ENCODE data around the gene ADCY10.
"Not testable (repeated sequence)": the region's sequence is repeated elsewhere in the genome, so short reads cannot be mapped to it uniquely, and the experiment has no call there.

Gene ADCY10

GRCh38 chr1:167882376-167882775, 31.6 kb downstream of the ADCY10 start:
- no peak for DNase-seq

GRCh38 chr1:167881786-167882185, 32.1 kb downstream of the ADCY10 start:
- no peak for DNase-seq

- DNase-seq, result no peak
Observed at GRCh38 chr1:167881069-167881468, 32.9 kb downstream of the ADCY10 start.

- DNase-seq, result no peak
Observed at GRCh38 chr1:167880580-167881021, 33.3 kb downstream of the ADCY10 start.

GRCh38 chr1:167879508-167879907, 34.4 kb downstream of the ADCY10 start:
- DNase-seq, result no peak

GRCh38 chr1:167878372-167879160, 35.4 kb downstream of the ADCY10 start:
- DNase-seq, result no peak

- no peak for DNase-seq
Observed at GRCh38 chr1:167876597-167877175, 37.2 kb downstream of the ADCY10 start.

GRCh38 chr1:167871331-167871730, 42.6 kb downstream of the ADCY10 start:
- DNase-seq, result no peak

- DNase-seq, result not testable (repeated sequence)
Observed at GRCh38 chr1:167869157-167870001, 44.6 kb downstream of the ADCY10 start.

GRCh38 chr1:167866739-167867414, 47.1 kb downstream of the ADCY10 start:
- DNase-seq, result not testable (repeated sequence)

- DNase-seq, result not testable (repeated sequence)
Observed at GRCh38 chr1:167866326-167866725, 47.6 kb downstream of the ADCY10 start.

- not testable (repeated sequence) for DNase-seq
Observed at GRCh38 chr1:167865804-167866308, 48.1 kb downstream of the ADCY10 start.

GRCh38 chr1:167865193-167865592, 48.7 kb downstream of the ADCY10 start:
- DNase-seq, result not testable (repeated sequence)

GRCh38 chr1:167864392-167865032, 49.4 kb downstream of the ADCY10 start:
- no peak for DNase-seq

- no peak for DNase-seq
Observed at GRCh38 chr1:167863921-167864279, 50.0 kb downstream of the ADCY10 start.

GRCh38 chr1:167863191-167863920, 50.6 kb downstream of the ADCY10 start:
- DNase-seq, result not testable (repeated sequence)

GRCh38 chr1:167862432-167863076, 51.4 kb downstream of the ADCY10 start:
- no peak for DNase-seq

- no peak for DNase-seq
Observed at GRCh38 chr1:167861664-167862381, 52.1 kb downstream of the ADCY10 start.

- no peak for DNase-seq
Observed at GRCh38 chr1:167860231-167860923, 53.6 kb downstream of the ADCY10 start.
